DND-41 (cell line): ENCODE measurements around the gene GUCY2F.

Source experiments
- ATAC-seq: fragments of 200-7000 bp; cut with Tn5 transposase; 3 replicates; pipeline ENCODE4 v1.9.1; 2021; ENCODE audit warnings: low read depth; ENCODE audit not compliant: insufficient read depth
- DNase-seq: peaks from one replicate; pipeline ENCODE4 v3.0.0-alpha.2; 2020
- H2AFZ ChIP-seq: 2 replicates; pipeline ENCODE4 v1.6.0; 2012; ENCODE audit warnings: low read depth, low read length
- H3K27ac ChIP-seq: 2 replicates; pipeline ENCODE4 v1.5.1; 2012; ENCODE audit warnings: low read length, inconsistent platforms
- H3K27me3 ChIP-seq: fragments of 200-600 bp; sonication (generic); 2 replicates; pipeline ENCODE4 v1.6.0; 2012; ENCODE audit warnings: low read length, mild to moderate bottlenecking, inconsistent platforms; ENCODE audit not compliant: insufficient read depth, poor library complexity
- H3K36me3 ChIP-seq: 2 replicates; pipeline ENCODE4 v1.5.1; 2012; ENCODE audit warnings: low read length, inconsistent platforms; ENCODE audit not compliant: insufficient read depth
- H3K4me1 ChIP-seq: 2 replicates; pipeline ENCODE4 v1.5.1; 2012; ENCODE audit warnings: mild to moderate bottlenecking, low read length; ENCODE audit not compliant: insufficient read depth
- H3K4me2 ChIP-seq: 2 replicates; pipeline ENCODE4 v1.6.0; 2012; ENCODE audit warnings: mild to moderate bottlenecking, moderate library complexity, low read length, inconsistent platforms; ENCODE audit not compliant: insufficient read depth
- H3K4me3 ChIP-seq, 2 experiments: fragments of 200-600 bp in 1 of 2; shearing (Covaris generic) in 1 of 2; 2 replicates each; pipeline ENCODE4 v1.5.1; 2012 to 2016; ENCODE audit warnings: inconsistent platforms in 2 of 2, low read length in 2 of 2, mild to moderate bottlenecking in 2 of 2, low read depth in 1 of 2, moderate library complexity in 1 of 2
- H3K79me2 ChIP-seq: 2 replicates; pipeline ENCODE4 v1.6.0; 2012; ENCODE audit warnings: low read length, inconsistent platforms; ENCODE audit not compliant: insufficient read depth
- H3K9ac ChIP-seq: 2 replicates; pipeline ENCODE4 v1.6.0; 2012; ENCODE audit warnings: low read depth, mild to moderate bottlenecking, inconsistent platforms, low read length, moderate library complexity
- H3K9me3 ChIP-seq: 2 replicates; pipeline ENCODE4 v1.5.1; 2012; ENCODE audit warnings: low read length, moderate library complexity, mild to moderate bottlenecking, inconsistent platforms; ENCODE audit not compliant: insufficient read depth, severe bottlenecking
- H4K20me1 ChIP-seq: 2 replicates; pipeline ENCODE4 v1.6.0; 2012; ENCODE audit warnings: low read length; ENCODE audit not compliant: insufficient read depth
- EZH2 ChIP-seq: IDR thresholded peaks from 3 replicates; pipeline ENCODE4 v1.6.1; 2012; ENCODE audit warnings: borderline replicate concordance, low read depth, mild to moderate bottlenecking, moderate library complexity, low read length, inconsistent platforms; ENCODE audit not compliant: severe bottlenecking
- TF ChIP-seq, protein P1 (sequence below): IDR thresholded peaks from 2 replicates; pipeline ENCODE4 v1.5.1; 2012; ENCODE audit warnings: borderline replicate concordance, low read length, moderate library complexity, mild to moderate bottlenecking; ENCODE audit not compliant: poor library complexity, severe bottlenecking; ENCODE audit errors: extremely low read depth

Gene GUCY2F

DNA sequence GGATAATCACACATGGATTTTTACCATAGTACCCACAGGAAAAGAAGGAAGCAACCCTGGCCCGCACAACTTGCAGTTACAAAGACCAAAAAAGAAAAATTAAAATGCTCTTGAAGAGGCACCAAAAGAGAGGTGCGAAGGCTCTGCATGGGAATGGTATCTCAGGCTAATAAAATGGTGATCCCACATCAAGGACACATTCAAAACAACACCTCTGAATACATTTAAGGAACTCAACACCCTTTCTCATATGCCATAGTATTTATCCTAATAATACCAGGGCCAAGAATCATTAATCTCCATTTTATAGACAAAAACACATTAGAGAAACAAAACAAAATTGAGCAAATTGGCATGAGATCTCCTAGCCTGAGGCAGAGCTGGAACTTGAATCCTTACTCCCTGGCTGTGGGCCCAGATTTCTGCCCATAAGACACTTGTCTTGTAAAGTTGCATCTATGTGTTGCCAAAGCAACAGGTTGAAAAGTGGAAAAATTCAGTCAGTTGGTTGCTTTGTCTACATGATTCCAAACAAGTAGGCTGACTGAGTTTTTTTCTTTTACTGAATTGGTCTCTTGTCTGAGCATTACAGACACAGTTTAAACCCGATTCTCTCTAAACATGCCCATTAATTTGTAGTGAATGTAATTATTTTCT, 33.5 kb downstream of the GUCY2F start:
- Histone ChIP-seq H2AFZ (no peak overlapping the region), H3K27ac (no peak overlapping the region), H3K79me2 (no peaks in the 10 kb centered on the region), H4K20me1 (no peaks in the 10 kb centered on the region), H3K4me2 (no peak overlapping the region), H3K4me3 (no peak overlapping the region), H3K36me3 (no peaks in the 10 kb centered on the region), H3K27me3 (no peaks in the 10 kb centered on the region), H3K4me1 (no peaks in the 10 kb centered on the region), H3K9ac (no peak overlapping the region), H3K9me3 (no peaks in the 10 kb centered on the region)
- DNase-seq (no peak), ATAC-seq (no peak)
- no peak for TF ChIP-seq EZH2

DNA sequence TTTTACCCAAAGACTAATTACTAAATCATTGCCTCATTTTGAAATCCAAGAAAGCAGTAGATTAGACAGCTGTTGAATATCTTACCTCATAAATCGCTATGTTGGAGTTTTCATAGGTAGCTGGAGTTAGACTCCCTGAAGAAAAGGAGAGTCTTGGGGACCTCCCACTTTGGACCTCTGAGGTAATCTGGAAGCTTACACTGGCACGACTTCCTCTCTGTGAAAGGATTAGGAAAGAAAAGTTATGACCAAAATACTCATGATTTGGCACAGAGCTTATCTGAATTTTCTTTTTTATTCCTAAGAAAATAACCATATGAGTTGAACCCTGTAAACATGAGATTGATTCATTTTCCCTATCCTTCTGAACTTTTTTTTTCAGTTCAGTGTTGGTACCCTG, 40.6 kb downstream of the GUCY2F start:
- no peaks in the 10 kb centered on the region for H4K20me1 ChIP-seq
- ATAC-seq: no peak
- no peak overlapping the region; the same call in 1 of the 2 replicates for H3K27ac ChIP-seq
- no peak overlapping the region for H3K9ac ChIP-seq
- no peak overlapping the region for H3K4me3 ChIP-seq
- peaks cover 18% of the 10 kb centered on the region for H3K4me1 ChIP-seq
- H2AFZ ChIP-seq: no peak overlapping the region
- H3K4me2 ChIP-seq: no peak overlapping the region
- no peaks in the 10 kb centered on the region for H3K27me3 ChIP-seq
- H3K9me3 ChIP-seq: no peaks in the 10 kb centered on the region
- no peaks in the 10 kb centered on the region for H3K36me3 ChIP-seq
- no peak for DNase-seq
- TF ChIP-seq EZH2: no peak
- TF ChIP-seq, protein P1, sequence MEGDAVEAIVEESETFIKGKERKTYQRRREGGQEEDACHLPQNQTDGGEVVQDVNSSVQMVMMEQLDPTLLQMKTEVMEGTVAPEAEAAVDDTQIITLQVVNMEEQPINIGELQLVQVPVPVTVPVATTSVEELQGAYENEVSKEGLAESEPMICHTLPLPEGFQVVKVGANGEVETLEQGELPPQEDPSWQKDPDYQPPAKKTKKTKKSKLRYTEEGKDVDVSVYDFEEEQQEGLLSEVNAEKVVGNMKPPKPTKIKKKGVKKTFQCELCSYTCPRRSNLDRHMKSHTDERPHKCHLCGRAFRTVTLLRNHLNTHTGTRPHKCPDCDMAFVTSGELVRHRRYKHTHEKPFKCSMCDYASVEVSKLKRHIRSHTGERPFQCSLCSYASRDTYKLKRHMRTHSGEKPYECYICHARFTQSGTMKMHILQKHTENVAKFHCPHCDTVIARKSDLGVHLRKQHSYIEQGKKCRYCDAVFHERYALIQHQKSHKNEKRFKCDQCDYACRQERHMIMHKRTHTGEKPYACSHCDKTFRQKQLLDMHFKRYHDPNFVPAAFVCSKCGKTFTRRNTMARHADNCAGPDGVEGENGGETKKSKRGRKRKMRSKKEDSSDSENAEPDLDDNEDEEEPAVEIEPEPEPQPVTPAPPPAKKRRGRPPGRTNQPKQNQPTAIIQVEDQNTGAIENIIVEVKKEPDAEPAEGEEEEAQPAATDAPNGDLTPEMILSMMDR: no peak
- no peaks in the 10 kb centered on the region for H3K79me2 ChIP-seq

DNA sequence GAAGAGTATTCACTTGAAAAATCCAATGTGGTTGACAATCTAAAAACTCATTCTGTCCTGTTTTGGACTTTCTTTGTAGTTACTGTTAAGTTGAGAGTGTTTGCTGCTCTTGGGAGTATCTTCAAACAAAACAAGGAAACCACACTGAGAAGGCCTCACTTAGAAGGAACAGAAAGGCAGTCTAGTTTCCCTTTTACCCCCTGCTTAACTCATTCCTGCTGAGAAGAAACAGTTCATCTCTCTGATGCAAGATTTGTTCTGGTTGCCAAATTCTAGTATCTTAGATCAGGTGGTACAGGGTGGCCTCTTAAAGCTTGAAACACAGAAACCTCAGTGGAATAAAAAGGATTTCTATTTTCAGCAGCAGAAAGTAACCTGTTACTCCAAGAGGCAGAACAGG, 41.4 kb downstream of the GUCY2F start:
- ATAC-seq: peak; percentile 90

DNA sequence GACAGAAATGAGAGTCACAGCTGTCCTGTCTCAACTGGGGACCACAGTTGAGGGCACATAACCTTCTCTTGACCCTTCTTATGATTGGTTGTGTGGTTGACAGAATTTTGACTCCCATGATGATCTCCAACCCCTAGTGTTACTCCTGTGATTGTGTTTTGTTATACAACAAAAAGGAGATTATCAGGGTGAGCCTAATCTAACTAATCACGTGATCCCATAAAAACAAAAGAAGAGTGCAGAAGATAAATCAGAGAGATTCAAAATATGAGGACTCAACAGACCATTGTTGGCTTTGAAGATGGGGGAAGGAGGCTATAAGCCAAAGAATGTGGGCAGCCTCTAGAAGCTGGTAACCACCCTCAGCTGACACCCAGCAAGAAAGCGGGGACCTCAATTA, 72.7 kb downstream of the GUCY2F start:
- ATAC-seq: no peak
- no peaks in the 10 kb centered on the region for H3K79me2 ChIP-seq
- H3K36me3 ChIP-seq: no peaks in the 10 kb centered on the region
- no peak overlapping the region for H3K27ac ChIP-seq
- H3K9me3 ChIP-seq: no peaks in the 10 kb centered on the region
- TF ChIP-seq, protein P1: no peak
- no peak for TF ChIP-seq EZH2
- no peak overlapping the region for H3K9ac ChIP-seq
- H2AFZ ChIP-seq: no peak overlapping the region
- H3K4me3 ChIP-seq: no peak overlapping the region
- no peak for DNase-seq
- no peaks in the 10 kb centered on the region for H3K27me3 ChIP-seq
- no peaks in the 10 kb centered on the region for H3K4me1 ChIP-seq
- no peak overlapping the region for H3K4me2 ChIP-seq
- H4K20me1 ChIP-seq: no peaks in the 10 kb centered on the region

More for the DNA sequence above, 41.4 kb downstream of the GUCY2F start:
- no peaks in the 10 kb centered on the region for H3K36me3 ChIP-seq
- no peak overlapping the region for H3K4me2 ChIP-seq
- H3K4me1 ChIP-seq: peaks cover 18% of the 10 kb centered on the region
- TF ChIP-seq, protein P1: no peak
- no peaks in the 10 kb centered on the region for H3K9me3 ChIP-seq
- peak overlapping the region; percentile 63 for H3K27ac ChIP-seq
- H3K4me3 ChIP-seq: no peak overlapping the region
- H3K27me3 ChIP-seq: no peaks in the 10 kb centered on the region
- H4K20me1 ChIP-seq: no peaks in the 10 kb centered on the region
- no peak overlapping the region; the same call in 1 of the 2 replicates for H3K9ac ChIP-seq
- peak; percentile 20 for DNase-seq
- no peak overlapping the region for H2AFZ ChIP-seq
- no peaks in the 10 kb centered on the region for H3K79me2 ChIP-seq
